Retinal pigment epithelial cell (primary cell): ENCODE results near the gene ARAP1.

Experiments
- DNase-seq: peaks from one replicate; pipeline ENCODE4 v3.0.0-alpha.2; 2010; ENCODE audit warnings: low read depth
- H3K4me3 ChIP-seq: 2 replicates; pipeline ENCODE4 v1.5.1; 2011; ENCODE audit warnings: mild to moderate bottlenecking, low read length, control low read depth, moderate library complexity
- TF ChIP-seq, protein P1 (sequence below): conservative IDR thresholded peaks from 2 replicates; pipeline ENCODE4 v1.5.1; 2011; ENCODE audit warnings: low read depth, low read length, control low read depth, inconsistent platforms

Gene ARAP1

DNA sequence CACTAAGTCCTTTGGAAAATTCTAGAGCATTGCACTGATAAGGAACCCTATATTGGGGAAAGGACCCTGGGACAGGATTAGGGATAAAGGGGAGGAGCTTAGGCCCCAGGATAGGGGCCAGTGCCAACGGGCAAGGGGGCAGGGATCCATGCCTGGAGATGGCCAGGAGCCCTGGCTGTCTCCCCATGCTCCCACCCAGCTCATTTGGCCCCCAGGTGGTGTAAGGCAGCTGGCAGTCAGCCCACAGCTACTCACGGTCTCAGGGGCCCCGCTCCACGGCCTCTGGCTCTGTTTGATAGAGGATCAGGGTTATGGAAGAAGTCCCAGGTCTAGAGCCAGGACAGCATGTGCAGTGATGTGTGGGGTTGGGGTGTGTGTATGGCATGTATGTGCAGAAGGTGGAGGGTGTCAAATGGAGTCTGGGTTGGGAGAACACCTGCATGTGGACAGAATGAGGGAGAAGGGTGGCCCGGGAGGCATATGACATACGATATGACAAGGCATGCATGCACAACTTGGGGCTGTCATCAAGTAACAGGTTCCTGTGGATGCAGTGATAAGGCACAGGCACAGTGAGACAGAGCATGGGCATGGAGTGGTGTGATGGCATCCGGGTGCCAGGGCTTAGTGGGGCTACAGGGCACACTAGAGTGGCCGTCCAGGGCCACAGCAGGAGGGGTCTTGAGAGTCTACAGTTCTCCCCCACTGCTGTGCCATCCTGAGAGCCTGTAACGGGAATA lies 59.5 kb downstream of the ARAP1 start:
- no peak overlapping the region for H3K4me3 ChIP-seq
- DNase-seq = no peak
- TF ChIP-seq, protein P1, sequence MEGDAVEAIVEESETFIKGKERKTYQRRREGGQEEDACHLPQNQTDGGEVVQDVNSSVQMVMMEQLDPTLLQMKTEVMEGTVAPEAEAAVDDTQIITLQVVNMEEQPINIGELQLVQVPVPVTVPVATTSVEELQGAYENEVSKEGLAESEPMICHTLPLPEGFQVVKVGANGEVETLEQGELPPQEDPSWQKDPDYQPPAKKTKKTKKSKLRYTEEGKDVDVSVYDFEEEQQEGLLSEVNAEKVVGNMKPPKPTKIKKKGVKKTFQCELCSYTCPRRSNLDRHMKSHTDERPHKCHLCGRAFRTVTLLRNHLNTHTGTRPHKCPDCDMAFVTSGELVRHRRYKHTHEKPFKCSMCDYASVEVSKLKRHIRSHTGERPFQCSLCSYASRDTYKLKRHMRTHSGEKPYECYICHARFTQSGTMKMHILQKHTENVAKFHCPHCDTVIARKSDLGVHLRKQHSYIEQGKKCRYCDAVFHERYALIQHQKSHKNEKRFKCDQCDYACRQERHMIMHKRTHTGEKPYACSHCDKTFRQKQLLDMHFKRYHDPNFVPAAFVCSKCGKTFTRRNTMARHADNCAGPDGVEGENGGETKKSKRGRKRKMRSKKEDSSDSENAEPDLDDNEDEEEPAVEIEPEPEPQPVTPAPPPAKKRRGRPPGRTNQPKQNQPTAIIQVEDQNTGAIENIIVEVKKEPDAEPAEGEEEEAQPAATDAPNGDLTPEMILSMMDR = no peak

DNA sequence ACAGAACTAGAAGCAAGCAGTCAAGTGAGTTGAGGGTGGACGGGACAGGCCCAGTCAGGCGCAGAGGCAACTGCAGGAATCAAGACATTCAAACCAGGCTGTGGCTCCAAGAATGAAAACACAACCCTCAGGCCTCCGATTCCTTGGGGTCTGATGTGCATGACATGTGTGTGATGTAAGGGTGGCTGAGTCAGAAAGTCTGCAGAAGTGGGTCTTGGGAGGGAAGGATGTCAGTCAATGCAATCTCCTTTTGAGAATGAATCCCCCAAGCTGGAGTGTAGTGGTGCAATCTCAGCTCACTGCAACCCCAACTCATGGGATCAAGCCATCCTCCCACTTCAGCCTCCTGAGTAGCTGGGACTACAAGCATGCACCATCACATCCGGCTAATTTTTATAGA lies 62.0 kb downstream of the ARAP1 start:
- TF ChIP-seq, protein P1 = no peak
- DNase-seq = no peak
- H3K4me3 ChIP-seq = no peak overlapping the region

DNA sequence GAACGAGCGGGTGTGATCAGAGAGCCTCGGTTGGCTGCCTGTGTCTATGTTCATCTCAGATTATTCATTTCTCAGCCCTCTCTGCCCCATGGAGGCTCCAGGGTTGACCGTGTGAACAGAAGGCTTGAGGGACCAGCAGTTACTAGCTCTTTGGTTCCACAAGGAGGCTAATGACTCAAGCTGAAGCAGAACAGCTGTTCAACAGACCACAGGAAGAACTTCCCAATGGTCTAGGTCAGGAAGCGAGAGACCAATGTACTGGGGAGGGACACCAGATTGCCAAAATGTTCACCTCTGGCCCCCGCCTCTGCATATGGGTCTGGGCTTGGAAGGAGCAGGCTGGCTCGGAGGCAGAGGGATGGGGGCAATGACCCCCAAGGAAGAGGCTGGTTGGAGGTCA lies 63.3 kb downstream of the ARAP1 start:
- TF ChIP-seq, protein P1 = no peak
- no peak for DNase-seq
- H3K4me3 ChIP-seq = no peak overlapping the region

DNA sequence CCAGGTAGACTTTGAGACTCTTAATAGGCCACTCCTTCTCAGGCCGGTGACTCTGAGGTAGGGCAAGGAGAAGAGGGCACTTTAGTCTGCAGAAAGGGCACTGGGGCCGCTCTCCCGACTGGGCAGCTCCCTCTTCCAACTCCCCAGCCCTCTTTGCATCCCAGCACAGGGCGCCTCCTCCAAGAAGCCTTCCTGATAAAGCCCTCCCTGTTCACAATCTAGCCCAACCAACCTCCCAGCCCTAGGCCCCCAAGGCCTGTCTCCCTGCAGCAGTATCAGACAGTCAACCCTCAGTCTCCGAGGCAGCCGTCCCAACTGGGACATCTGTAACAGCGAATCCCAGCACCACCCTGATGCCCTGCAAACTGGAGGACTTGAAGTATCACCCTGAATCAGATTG lies 63.7 kb downstream of the ARAP1 start:
- TF ChIP-seq, protein P1 = no peak
- H3K4me3 ChIP-seq = no peak overlapping the region
- no peak for DNase-seq

DNA sequence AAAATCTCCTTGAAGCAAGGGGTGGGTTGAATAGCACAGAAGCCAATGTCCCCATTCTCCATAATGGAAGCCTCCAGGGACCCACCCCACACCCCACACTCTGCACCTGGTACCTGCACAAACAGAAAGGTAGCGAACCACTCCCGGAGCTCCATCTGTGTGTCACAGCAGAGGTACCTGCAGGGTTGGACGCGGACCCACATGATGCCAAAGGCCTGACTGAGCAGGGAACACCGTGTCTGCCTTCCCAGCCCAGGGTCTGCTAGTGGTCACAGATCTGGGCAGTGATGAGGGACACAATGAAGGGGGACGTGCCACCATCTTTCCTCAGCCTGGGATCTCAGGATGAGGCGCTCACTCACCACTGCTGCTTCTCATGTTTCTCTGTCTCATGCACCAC lies 64.9 kb downstream of the ARAP1 start:
- TF ChIP-seq, protein P1 = no peak
- DNase-seq = no peak
- no peak overlapping the region for H3K4me3 ChIP-seq

DNA sequence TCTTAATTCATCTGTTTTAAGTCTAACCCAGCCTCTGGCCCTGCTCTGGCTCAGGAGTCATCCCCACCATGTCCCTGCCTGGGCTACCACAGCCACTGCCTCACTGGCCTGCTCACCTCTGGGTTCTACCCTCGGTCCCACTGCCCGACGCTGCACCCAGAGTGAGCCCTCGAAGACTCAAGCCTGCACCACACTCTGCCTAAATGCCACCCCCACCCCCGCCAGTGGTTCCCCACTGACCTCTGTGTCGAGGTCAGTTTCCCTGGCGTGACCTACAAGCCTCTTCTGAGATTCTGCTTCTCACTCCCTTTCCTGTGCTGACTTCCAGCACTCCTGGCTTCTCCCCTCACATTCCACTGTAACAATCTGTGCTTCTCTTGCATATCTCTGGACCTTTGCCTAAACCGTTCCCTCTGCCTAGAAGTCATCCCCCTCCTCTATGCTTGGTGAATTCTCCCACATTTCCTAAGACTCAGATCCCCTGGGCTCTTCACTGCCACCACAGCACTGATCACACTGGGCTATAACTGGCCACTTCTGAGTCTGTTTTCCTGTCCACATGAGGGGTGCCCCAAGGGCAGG lies 65.5 kb downstream of the ARAP1 start:
- TF ChIP-seq, protein P1 = no peak
- H3K4me3 ChIP-seq = no peak overlapping the region
- DNase-seq = no peak
